Adipose tissue (tissue), 3 donors: ENCODE results near the gene SSTR3. TPM values are rescaled to one million over a fixed set of nuclear protein-coding genes. Genes with fewer than 3 reads are reported as not detected.

Source experiments
- H3K27ac ChIP-seq: one replicate; pipeline ENCODE4 v1.5.1; 2013; ENCODE audit warnings: low read depth, low read length
- whole genome bisulfite sequencing, 3 donors: extraction: QIAGEN DNeasy Blood & Tissue Kit; methylation state at CpG; one replicate each; pipeline ENCODE4 v1.1.7; 2013; 5-methylcytosine and 5-hydroxymethylcytosine counted together
- polyA plus RNA-seq, 3 donors: library from polyadenylated mRNA; stranded (reverse); fragments of 200-250 nt; gene quantifications; one replicate each; pipeline ENCODE4 v1.2.3, GENCODE V29; 2013
- donor health status: healthy with polysubstance abuse.
- donor health status: Bipolar disorder and iron deficiency.
- donor health status: healthy.

The SSTR3 gene
- polyA plus RNA-seq, 3 donors = 0.04 to 0.59 (median 0.11) TPM

DNA sequence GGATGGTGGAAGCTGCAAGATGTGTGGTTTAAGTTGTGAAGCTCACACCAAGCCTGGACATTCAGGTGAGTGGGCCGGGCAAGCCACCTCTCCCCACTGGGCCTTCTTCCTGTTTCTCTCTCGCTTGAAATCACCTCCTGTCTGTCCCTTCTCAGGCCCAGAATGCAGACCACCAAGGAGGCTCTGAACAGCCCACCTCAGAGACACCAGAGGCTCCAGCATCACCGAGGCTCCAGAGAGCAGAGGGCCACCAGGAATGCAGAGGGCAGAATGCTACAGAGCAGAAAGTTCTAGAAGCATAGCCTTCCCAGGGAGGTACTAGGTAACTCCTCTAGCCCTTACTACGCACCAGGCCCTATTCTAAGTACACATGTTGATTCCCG lies 47.8 kb downstream of the SSTR3 start:
- no peak overlapping the region for H3K27ac ChIP-seq

DNA sequence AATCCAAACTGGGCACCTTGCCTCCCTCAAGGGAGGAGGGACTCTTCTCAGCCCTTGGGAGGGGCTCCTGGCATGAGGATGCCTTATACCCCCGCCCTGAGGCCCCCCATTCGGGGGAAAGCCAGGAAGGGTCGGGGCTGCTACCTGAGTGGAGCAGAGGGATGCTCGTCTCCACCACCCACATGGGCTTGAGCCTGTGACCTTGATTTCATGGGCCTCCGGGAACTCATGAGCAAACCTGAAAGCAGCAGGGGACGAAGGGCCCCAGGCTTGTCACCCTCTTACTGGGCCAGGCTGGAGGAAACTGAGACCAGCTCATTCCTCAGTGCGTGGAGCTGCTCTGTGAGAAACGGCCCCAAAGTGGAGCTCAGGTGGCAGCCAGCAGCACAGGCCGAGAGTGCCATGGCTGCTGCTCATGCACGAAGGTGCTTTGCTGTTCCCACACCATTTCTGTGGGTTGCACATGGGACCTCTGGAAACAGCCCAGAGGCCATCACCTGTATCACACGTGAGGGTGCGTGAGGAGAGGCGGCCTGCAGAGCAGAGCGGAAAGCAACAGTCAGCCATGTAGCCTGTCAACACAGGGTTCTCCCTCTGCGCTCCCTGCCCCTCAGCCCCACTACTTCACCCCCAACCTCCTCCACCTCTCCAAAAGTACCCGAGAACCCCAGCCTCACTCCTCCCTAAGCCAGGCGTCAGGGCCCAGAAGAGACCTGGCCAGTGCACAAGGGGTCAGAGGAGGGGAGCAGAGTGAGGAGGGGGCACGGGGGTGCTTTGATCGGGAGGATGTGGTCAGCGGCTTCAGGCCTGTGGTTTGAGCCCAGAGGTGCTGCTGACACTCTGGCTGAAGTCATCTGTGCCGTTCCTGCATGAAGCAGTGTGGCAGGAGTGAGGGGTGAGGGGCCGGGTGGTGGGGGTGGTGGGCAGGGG lies 48.4 kb downstream of the SSTR3 start:
- no peak overlapping the region for H3K27ac ChIP-seq
- 79 to 83% (median 82%) methylated on average over 21 to 22 of the region's 22 CpGs for WGBS, 3 donors

More for the DNA sequence above, 47.8 kb downstream of the SSTR3 start:
- 66 to 86% (median 74%) methylated on average over 4 to 5 of the region's 5 CpGs for WGBS, 3 donors

DNA sequence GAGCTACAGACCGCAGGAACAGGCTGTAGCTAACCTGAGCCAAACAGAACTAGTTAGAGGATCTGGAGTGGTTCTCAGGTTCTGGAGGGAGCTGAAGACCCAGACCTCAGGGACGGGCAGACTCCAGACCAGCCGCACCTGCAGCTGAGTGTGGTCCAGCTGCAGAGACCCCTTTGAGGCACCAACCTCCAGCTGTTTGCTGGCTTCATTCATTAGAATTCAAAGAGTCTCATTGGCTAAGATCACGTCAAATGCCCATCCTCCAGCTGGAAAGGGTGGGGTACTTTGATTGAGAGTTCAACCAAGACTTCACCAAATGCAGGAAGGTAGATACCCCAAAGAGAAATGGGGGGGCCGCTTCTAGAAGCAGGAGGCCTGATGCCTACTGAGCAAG lies 49.2 kb downstream of the SSTR3 start:
- no peak overlapping the region for H3K27ac ChIP-seq
- WGBS, 3 donors = 84 to 89% (median 88%) methylated on average over 5 of the region's 5 CpGs

DNA sequence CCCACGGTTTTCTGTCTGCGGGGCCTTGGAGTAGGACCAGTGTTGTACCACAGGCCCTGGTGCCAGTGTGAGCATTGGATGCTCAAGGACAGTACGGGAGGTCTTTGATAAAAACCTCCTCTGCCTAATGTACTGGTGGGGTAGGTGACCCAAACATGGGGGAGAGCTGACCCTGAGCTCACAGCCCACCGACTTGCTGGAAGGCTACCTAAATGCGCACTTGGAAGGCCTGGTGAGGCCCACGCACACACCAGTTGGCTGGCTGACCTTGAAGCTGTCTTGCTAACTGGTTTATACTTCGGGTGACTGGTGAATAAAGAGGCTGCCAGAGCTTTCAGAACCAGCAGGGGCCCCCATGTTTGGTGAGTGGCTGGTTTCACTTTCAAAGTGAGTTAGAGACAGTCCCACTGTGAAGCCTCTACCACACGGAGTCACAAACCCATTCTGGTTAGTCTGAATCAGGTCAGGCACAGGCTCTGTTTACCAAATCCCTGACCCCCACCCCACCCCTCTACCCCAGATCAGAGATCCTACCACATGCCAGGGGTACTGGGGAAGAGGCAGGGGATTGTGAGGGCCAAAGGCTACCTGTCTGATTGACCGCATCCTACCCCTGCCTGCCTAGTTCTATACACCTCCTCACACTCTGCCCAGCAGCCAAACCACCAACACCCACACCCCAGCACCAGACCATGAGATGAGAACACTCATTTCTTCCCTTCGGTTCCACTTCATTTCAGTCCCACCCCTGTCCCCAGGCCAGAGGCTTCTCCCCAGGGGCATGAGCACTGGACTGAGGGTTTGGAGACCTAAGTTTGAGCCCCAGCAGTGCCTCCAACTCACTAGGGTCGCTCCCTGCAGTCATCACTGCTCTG lies 49.8 kb downstream of the SSTR3 start:
- WGBS, 3 donors = 75 to 80% (median 76%) methylated on average over 11 of the region's 11 CpGs
- no peak overlapping the region for H3K27ac ChIP-seq

DNA sequence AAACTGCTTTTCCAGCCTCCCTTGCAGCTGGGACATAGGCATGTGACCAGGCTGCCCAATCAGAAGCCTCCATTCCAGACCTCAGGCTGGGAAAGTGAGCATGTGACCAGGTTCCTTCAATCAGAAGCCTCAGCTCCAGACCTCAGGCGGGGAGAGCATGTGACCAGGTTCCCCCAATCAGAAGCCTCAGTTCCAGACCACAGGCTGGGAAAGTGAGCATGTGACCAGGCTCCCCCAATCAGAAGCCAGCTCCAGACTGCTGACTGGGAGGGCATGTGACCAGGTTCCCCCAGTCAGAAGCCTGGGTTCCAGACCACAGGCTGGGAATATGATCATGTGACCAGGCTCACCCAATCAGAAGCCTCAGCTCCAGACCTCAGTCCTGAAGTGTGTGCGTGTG lies 50.8 kb downstream of the SSTR3 start:
- 98 to 100% (median 100%) methylated on average over 2 of the region's 2 CpGs for WGBS, 3 donors
- no peak overlapping the region for H3K27ac ChIP-seq

DNA sequence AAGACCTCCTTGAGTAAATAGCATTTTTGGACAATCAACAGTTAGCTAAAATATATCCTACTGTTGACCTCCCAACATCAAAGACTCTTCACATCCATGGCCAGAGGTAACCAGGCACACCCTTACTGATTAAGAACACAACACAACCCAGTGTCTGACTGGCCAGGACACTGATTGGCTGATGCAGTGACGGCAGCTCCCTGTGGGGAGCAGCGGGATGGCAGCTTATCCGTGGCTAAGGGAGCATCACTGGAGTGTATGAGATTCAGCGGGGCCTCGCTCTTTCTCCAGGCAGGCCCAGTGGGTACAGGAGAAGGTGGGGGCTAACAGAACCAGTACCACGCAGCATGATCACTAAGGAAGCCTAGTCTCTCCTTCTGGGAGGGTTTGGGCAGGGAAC lies 52.2 kb downstream of the SSTR3 start:
- no peak overlapping the region for H3K27ac ChIP-seq
- WGBS, 3 donors = 70 to 76% (median 71%) methylated on average over 6 of the region's 6 CpGs

DNA sequence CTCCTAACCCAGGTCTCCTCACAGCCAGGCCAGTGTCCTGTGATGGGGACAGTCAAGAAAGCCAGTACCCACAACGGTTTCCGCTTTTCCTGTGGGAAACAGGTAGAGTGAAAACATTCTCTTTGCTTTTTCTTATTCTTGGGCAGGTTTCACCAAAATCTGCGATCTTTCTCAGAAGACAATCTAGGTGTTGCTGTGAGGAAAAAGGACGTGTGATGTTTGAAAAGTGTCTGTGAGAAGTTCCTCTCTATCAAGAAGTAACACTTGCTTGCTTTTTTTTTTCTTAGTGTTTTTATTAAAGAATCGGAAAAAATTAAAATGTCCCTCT lies 53.4 kb downstream of the SSTR3 start:
- no peak overlapping the region for H3K27ac ChIP-seq
- 75 to 82% (median 79%) methylated on average over 5 of the region's 5 CpGs for WGBS, 3 donors

DNA sequence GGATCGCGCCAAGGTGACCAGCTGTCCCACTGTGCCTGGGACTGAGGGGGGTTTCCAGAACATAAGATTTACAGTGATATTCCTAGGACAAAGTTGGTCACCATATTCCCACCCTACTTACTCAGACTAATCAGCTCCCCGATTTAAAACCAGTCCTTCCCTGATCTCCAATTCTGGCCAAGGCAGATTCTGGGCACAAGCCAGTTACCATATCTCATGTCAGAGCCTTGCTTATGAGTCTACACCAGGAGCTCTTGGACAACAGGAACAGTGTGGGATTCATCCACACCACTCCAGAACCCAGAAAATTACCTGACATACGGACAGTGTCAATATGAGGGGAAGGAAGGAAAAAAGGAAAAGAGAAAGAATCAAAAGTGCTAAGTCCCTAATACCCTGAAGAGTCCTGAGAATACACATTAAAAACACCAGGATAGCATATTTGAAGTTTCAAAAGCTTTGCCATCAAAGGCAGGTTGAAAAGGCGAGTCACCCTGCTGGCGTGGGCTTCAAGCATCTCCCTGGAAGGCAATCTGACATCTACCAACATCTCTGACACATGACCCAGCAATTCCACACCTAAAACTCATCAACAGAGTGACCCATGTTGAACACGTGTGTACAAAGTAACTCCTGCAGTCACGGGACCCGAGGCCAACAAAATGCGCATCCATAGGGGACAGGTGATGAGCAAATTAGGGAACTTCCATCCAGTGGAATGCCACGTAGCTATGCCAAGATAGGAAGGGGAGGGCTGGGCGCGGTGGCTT lies 54.6 kb downstream of the SSTR3 start:
- 74 to 78% (median 78%) methylated on average over 13 of the region's 13 CpGs for WGBS, 3 donors
- H3K27ac ChIP-seq = no peak overlapping the region

DNA sequence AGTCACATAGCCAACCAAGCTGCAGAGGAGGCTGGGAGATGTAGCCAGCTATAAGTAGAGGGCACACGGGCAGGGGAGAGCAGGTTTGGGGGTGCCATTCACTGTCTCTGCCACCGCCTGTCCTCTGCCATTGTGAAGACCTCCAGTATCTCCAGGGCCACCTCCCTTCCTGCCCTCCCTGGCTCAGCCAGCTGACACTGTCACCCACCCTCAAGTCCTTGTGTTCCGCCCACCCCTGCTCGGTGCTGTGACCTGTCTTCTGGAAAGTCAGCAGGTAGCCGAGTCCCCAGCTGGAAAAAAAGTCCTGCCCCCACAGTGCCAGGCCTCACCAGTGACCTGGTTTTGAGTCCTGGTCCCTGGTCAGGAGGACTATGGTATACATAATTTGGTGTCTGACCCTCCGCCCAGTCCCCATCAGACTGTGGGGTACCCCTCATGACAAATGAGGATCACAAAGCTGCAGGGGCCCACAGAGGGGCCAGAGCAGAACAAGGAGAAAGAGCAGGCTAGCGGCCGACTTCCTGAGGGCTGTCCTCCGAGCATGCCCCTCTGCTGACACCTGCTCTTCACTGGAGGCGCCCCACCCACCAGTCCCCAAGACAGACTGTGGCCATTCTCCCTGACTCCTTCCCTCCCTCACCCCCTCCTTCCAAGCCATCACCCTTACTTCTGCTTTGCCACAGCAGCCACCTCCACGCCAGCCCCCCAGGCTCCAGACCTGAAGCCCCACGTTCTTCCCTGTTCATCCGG lies 55.4 kb downstream of the SSTR3 start:
- H3K27ac ChIP-seq = no peak overlapping the region
- 73 to 78% (median 74%) methylated on average over 13 of the region's 13 CpGs for WGBS, 3 donors

DNA sequence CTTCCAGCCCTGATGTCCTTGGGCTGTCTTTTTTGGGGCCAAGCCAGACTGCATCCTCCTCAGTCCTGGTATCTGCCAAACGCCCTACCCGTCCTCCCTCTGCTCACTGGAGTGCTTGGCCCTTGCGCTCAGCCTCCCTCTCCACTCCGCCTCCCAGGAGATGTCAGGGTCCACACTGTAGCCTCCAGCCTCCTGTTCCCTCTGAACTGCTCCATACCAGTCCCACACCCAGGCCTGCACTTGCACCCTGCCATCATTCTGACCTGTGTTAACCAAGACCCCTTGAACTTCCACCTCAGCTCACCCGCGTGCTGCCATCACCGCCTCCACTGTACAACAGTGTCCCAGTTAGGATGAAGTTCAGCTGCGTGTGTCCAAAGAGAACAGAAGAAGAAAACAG lies 56.3 kb downstream of the SSTR3 start:
- 91 to 95% (median 95%) methylated on average over 8 of the region's 8 CpGs for WGBS, 3 donors
- no peak overlapping the region for H3K27ac ChIP-seq

DNA sequence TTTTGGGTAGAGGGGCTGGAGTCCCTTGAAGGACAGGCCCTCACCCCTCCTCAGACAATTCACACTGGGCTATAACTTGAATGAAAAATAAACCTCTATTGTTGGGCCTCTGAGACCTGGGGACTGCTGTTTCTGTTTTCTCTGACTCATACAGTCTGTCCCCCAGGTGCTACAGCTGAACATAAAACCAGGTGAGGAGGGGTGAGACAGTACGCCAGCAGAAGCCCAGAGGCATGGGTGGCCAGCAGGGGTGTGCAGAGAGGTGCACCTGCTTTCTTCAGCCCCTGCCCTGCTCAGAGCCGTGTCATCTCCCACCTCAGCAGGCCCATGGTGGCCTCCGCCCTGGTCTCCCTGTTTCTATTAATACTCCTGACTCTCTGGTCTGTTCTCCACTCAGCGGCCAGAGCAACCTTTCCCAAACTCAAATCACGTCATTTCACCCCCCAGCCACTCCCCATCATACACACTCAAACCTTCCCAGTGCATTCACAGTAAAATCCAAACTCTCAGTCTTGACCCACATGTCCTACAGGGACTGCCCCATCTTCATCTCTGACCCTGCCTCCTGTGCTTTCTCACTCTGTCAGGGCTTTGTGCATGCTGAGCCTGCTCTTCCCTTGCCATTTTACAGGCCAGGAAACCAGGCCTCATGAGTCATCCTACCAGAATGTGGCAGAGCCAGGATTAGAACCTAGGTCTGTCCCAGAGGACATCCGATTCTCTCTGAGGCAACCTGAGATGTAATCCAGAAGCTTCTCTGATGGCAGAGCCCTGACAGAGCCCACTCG lies 57.2 kb downstream of the SSTR3 start:
- WGBS, 3 donors = 80 to 93% (median 88%) methylated on average over 7 of the region's 7 CpGs
- no peak overlapping the region for H3K27ac ChIP-seq

Other genes starting within 250 kb of the SSTR3 start
- 100 to 1,000 TPM in 1 of 3 donors, 10 to 100 TPM in 2; 59.2 to 169 (median 69.3) TPM for gene TST, start 193.0 kb downstream of the SSTR3 start, polyA plus RNA-seq
- gene MPST, start 192.7 kb downstream of the SSTR3 start, polyA plus RNA-seq = 100 to 1,000 TPM; 126 to 179 (median 131) TPM
- gene KCTD17, start 160.7 kb downstream of the SSTR3 start, polyA plus RNA-seq = 10 to 100 TPM in 1 of 3 donors, 1 to 10 TPM in 2; 3.2 to 22.7 (median 8.7) TPM
- under 1 TPM in 2 of 3 donors, not detected in 1; 0.07 to 0.30 TPM for gene TMPRSS6, start 102.8 kb downstream of the SSTR3 start, polyA plus RNA-seq
- 1 to 10 TPM in 1 of 3 donors, under 1 TPM in 1, not detected in 1; 0.31 to 1.8 TPM for gene IL2RB, start 62.6 kb downstream of the SSTR3 start, polyA plus RNA-seq
- gene C1QTNF6, start 24.2 kb downstream of the SSTR3 start, polyA plus RNA-seq = 1 to 10 TPM; 2.6 to 8.0 (median 2.6) TPM
- gene RAC2, start 31.8 kb upstream of the SSTR3 start, polyA plus RNA-seq = 10 to 100 TPM in 2 of 3 donors, 1 to 10 TPM in 1; 5.7 to 29.8 (median 26.9) TPM
- 10 to 100 TPM in 2 of 3 donors, 1 to 10 TPM in 1; 1.9 to 18.1 (median 14.6) TPM for gene CYTH4, start 70.0 kb upstream of the SSTR3 start, polyA plus RNA-seq
- under 1 TPM; 0.03 to 0.29 (median 0.11) TPM for gene ELFN2, start 215.0 kb upstream of the SSTR3 start, polyA plus RNA-seq